ENCODE data around the gene UAP1L1.

The UAP1L1 gene

DNA sequence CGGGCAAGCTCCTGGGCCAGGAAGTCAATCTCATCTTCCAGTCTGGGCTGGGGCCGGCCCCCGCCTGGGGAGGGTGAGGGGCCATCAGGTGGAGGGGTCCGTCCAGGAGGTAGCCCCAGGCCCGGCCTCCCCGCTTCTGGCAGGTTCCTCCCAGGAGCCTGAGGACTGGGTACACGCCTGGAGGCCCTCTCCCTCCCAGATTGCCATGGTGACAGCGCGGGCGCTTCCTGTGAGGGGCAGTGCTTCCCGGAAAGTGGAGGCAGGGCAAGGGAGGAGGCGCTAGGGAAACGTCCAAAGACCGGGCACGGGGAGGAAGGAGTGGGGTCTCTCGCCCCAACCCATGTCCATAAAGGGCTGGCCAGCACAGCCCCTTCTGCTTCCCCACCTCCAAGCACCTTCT lies 36.2 kb upstream of the UAP1L1 start:
- DNase-seq (ENCODE audit: low read depth), result no peak

- DNase-seq (ENCODE audit: low read depth), result no peak
These were observed 34.3 kb upstream of the UAP1L1 start for GRCh38 chr9:137042751-137043727.

DNA sequence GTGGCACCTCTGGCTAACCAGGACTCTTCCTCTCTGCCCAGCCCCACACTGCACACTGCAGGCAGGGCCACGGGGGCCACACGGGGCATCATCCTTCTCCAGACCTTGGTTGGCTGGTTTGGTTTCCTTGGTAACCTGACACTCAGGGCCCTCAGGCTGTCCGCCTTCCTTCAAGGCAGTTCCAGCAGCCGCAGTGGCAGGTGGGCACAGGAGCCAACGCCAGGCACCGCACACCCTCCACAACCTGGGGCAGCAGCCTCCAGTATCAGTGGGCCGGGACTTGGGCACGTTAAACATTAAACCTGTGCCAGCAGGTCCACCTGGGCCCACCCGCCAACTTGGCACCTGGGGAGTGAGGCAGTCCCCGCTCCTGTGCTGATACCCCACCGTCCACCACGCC lies 33.3 kb upstream of the UAP1L1 start:
- no peak for DNase-seq (ENCODE audit: low read depth)

DNA sequence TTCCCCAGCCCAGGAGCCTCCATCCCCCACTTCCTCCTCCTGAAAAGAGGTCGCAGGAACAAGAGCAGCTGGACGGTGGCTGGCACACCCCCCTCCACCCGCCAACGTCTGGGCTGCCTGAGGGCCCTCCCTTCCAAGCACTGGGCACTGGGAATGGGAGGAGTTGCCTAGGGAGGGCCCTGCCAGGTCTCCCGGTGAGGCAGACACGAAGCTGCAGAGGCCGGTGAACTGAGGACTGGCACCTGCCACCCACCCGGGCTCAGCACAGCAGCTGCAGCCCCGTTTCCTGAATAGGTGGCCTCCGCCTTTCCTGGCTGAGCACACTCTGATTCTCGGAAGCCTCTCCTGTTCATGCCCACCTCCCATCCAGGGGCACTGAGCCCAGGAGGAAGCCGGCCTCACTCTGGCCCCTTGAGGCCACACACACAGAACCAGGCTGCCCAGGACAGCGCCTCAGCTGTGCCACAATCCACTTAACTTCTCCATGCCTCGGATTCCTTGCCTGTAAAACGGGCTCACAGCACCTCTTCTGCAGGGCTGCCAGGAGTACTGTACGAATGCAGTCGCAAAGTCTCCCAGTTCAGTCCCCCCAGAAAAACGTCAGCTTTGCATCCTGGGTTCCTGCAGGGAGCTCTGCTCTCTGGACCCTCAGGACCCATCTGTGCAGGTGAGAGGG lies 32.7 kb upstream of the UAP1L1 start:
- DNase-seq (ENCODE audit: low read depth), result no peak

DNA sequence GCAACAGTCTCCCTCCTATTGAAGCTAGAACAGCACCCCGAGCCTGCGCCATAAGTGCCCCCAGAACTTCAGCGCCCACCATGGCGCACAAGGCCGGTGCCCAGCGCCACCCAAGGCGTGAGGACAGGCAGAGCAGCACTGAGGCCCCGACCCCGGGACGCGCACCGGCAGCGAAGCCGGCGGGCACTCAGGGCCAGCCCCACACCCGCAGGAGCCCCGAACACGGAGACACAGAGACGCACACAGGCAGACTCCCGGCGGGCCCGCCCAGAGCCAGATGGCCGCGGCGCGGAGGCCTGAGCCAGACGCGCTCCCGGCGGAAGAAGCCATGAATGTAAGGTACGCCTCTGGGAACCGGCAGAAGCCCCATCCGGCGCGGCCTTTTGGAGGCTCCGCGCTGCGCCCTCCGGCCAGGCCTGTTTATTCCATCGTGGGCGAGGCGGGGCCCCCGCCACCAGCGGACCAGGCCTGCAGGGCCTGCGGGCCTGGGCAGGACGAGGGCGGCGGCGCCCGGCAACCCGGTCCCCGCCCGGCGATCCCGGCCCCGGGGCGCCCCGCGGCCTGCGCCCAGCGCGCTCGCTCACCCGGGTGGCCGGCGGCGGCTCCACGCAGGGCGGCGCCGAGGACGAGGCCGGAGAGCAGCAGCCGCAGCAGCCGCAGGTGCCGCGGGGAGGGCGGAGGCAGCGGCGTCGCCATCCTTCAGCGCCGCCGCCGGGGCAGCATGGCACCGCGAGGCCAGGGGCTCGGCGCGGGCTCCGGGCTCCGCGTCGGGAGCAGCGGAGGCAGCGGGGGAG lies 31.8 kb upstream of the UAP1L1 start:
- DNase-seq (ENCODE audit: low read depth), result no peak

- no peak for DNase-seq (ENCODE audit: low read depth)
These were observed 31.1 kb upstream of the UAP1L1 start, which contains the start of gene NPDC1 for GRCh38 chr9:137046088-137046787. Gene NPDC1, minus strand, starts transcription at chr9:137046177. Its CDS starts 188 bp downstream, at chr9:137045989.

DNA sequence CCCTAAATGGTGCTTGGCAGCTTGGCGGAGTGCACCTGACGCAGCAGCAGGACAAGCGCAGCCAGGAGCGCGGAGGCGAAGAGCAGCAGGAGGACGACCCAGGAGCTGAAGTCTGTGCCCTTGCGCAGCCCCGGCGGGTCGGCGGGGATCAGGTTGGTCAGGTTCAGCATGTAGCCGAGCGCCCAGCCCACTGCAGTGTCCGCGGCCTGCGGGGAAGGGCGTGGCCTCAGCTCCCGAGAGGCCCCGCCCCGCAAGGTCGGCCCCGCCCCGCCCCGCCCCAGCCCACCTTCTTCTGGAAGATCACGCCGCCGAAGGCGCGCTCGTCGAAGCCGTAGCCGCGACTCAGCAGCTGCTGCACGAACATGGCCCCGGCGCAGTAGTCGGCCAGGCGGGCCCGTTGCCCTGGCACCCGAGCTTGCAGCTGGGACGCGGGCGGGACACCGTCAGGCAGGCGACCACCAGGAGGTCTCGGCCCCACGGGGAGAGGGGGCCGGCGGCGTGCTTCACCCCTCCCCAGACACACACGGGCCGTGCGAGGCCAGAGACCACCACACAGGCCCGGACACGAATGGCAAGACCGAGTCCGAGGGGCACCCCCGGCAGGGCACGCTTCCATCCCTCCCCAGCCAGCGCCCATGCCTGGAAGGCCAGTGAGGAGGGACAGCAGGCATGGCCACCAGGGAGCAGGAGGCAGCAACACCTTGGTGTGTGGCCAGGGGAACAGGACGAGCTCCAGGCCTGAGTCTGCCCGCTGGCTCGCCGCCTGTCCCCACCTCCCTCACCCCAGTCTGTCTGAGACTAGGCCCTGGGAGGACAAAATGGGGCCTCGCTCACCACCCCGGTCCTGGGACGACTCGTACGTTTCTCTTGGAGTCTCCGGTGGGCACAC lies 28.4 kb upstream of the UAP1L1 start:
- DNase-seq (ENCODE audit: low read depth), result no peak

DNA sequence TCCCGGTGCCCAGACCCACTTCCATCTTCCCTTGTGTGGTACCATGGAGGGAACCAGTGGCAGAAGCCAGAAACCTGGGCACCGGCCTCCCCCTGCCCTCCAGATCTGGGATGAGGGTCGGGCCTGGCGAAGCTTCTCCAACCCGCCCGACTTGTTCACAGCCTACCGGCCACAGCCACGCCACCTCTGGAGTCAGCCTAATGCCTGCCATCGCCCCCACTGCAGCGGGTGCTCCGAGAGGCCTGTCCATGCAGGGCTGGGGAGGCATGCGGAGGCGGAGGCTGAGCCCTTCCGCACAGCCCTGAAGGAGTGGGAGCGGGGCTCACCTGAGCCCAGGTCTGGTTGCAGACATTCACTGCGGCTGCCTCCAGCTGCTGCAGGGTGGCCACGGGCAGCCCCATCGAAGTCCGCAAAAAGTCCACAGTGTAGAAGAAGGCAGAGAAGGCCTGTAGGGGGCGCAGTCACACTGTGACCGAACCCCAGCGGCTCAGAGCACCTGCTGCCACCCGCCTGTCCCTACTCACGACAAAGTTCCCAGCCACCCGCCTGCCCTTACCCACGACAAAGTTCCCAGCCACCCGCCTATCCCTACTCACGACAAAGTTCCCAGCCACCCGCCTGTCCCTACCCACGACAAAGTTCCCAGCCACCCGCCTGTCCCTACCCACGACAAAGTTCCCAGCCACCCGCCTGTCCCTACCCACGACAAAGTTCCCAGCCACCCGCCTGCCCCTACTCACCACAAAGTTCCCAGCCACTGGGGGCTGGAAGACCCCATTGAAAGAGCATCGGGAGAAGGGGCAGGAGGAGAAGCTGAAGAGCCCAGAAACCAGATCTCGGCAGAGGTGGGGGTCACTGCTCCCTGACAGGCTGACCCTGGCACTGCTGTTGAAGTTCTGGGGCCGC lies 27.5 kb upstream of the UAP1L1 start:
- no peak for DNase-seq (ENCODE audit: low read depth)

GRCh38 chr9:137050570-137050969 lies 26.7 kb upstream of the UAP1L1 start:
- DNase-seq (ENCODE audit: low read depth), result no peak

DNA sequence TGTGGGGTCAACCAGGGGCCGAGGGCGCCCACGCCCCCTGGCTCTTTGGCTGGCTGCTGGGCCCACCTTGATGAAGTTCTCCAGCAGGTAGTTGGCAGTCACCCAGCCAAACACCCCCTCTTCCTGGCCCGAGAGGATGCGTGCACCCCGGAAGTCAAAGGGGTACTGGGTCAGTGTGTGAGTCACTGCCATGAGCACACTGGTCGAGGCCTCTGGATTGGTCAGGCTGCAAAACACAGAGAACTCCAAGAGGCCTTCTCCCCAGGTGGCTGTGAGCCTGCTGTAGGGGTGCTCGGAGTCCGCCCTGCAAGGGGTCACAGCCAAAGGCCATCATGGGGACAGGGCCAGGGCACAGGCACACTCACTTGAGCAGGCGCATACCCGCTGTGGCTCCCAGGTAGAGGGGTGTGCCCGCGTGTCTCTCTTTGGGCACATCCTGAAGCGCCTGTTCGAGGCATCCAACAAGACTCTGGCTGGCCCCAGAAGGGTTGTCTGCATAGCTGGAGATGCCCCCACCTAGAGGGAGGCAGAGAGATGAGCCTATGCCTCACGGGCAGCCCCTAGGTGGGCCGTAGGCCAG lies 26.1 kb upstream of the UAP1L1 start:
- DNase-seq (ENCODE audit: low read depth), result no peak

DNA sequence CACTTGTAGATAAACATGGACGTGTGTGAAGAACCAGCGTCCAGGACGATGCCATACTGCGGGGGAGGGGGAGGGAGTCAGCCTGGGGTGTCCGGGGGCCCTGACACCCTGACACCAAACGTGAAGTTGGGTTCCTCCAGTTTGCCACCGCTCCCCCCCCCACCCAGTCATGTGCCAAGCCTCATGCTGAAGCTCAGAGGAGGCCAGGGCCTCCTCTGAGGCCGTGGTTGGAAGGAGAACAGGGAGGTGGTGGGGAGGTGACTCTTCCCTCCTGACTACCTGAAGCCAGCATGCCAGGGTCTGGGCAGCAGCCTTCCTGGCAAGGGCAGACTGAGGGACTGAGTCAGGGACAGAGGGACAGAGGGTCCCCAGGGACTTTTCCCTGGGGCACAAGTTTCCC lies 25.0 kb upstream of the UAP1L1 start:
- DNase-seq (ENCODE audit: low read depth), result no peak

- DNase-seq (ENCODE audit: low read depth), result no peak
These were observed 24.0 kb upstream of the UAP1L1 start for GRCh38 chr9:137052998-137053943.

GRCh38 chr9:137053944-137054931 lies 23.1 kb upstream of the UAP1L1 start, which contains the start of gene ENTPD2:
Gene ENTPD2, minus strand, starts transcription at chr9:137054061. Its CDS starts 64 bp downstream, at chr9:137053997.
- no peak for DNase-seq (ENCODE audit: low read depth)

DNA sequence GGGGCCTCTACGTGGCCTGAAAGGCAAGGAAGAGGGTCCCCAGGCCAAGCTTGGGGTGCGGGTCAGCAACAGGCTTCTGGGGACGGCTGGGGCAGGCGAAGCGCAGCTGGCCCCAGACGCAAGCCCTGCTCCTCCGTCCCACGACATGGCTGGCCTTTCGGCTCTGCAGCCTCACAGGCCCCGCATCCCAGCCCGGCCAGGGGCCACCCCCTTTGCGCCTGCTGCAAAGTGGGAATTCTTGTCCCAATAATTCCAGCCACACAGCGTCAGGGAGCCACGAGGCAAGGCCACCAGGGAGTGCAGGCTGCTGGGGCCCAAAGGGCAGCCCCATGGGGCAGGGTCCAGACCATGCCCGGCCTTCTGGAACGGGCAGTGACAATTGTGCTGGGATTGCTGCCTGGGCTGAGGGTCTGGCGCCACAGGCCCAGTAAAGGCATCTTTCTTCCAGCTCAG lies 22.4 kb upstream of the UAP1L1 start:
- DNase-seq (ENCODE audit: low read depth), result no peak

DNA sequence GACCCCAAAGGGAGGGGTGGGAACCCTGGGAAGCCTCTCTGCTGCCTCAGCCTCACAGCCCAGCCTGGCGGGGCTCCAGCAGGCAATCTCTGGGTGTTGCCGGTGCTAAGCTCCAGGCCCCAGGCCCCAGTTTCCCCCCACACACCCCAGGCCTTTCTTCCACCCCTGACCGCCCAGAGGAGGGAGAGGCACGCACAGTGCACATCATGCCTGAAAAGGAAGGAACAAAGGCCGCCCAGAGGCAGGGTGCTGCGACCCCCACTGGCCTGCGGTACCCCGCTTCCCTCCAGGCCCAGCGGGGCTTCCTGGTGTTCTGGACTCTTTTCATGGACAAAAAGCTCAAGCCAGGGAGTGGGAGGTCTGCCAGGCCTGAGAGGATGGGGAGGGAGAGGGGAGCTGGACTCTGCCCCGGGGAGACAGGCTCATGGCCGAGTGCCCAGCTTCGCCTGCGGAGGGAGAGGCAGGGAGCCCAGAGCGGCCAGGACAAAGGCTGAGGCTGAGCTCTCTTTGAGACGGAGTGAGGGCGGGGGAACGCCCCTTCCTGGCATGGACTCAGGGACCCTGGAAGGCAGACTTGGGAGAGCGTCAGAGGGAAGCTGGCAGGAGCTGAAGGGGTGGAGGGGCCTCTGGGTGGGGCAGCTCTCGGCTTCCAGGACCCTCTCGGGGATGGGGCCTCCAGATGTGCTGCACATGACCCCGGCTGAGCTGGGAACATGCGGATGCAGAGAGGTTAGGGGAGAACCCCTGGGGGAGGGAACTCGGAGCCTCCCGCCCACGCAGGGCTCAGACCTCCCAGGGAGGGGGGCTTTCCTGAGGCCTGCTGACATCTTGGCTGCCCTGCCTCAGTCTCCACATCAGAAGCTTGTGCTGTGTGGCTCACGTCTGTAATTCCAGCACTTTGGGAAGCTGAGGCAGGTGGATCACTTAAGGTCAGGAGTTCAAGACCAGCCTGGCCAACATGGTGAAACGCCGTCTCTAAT lies 21.6 kb upstream of the UAP1L1 start:
- no peak for DNase-seq (ENCODE audit: low read depth)

Measured in stromal cell of bone marrow (primary cell).